SK-N-MC (cell line): ENCODE data around the gene NR5A2.

ENCODE experiments used
- DNase-seq: peaks from one replicate; pipeline ENCODE4 v3.0.0-alpha.2; 2011; ENCODE audit warnings: low read depth, low spot score
- H3K27ac ChIP-seq: fragments of 200-600 bp; sonication (generic); 2 replicates; pipeline ENCODE4 v1.5.1; 2016; ENCODE audit warnings: mixed run types
- H3K36me3 ChIP-seq: fragments of 200-600 bp; sonication (generic); 2 replicates; pipeline ENCODE4 v1.6.1; 2017; ENCODE audit warnings: antibody characterized with exemption, low read length, mixed read lengths; ENCODE audit not compliant: insufficient read depth
- H3K4me3 ChIP-seq: fragments of 200-600 bp; sonication (generic); 2 replicates; pipeline ENCODE4 v1.5.1; 2016
- H3K9ac ChIP-seq: fragments of 200-600 bp; sonication (generic); 2 replicates; pipeline ENCODE4 v1.8.0; 2017; ENCODE audit warnings: mixed run types, mixed read lengths; ENCODE audit not compliant: insufficient read length
- H3K9me3 ChIP-seq: fragments of 200-600 bp; sonication (generic); 2 replicates; pipeline ENCODE4 v1.6.1; 2017; ENCODE audit warnings: low read depth, mild to moderate bottlenecking, antibody characterized with exemption, low read length, moderate library complexity, mixed read lengths
- EZH2 ChIP-seq: fragments of 200-600 bp; sonication (generic); IDR thresholded peaks from one replicate; pipeline ENCODE4 v1.6.1; 2017; ENCODE audit warnings: antibody characterized with exemption
- FOXP2 ChIP-seq: optimal IDR thresholded peaks from 2 replicates; pipeline ENCODE3; 2011; ENCODE audit warnings: mild to moderate bottlenecking, moderate library complexity; ENCODE audit not compliant: insufficient read depth; ENCODE audit errors: extremely low read length, control extremely low read depth
- POLR2AphosphoS5 ChIP-seq: IDR thresholded peaks from 2 replicates; pipeline ENCODE4 v1.6.1; 2012; ENCODE audit warnings: mild to moderate bottlenecking, low read depth, low read length, borderline replicate concordance

Gene NR5A2

GRCh38 chr1:200033511-200034261 lies 6.2 kb downstream of the NR5A2 start:
- Histone ChIP-seq H3K36me3 (no peaks in the 10 kb centered on the region), H3K4me3 (no peak overlapping the region), H3K27ac (no peak overlapping the region), H3K9me3 (no peaks in the 10 kb centered on the region), H3K9ac (no peak overlapping the region)
- TF ChIP-seq EZH2 (no peak), POLR2AphosphoS5 (no peak), FOXP2 (no peak)
- DNase-seq = no peak

- Histone ChIP-seq H3K4me3 (no peak overlapping the region), H3K27ac (no peak overlapping the region), H3K9ac (no peak overlapping the region), H3K36me3 (no peaks in the 10 kb centered on the region), H3K9me3 (no peaks in the 10 kb centered on the region)
- no peak for DNase-seq
- TF ChIP-seq POLR2AphosphoS5 = no peak
- no peak for TF ChIP-seq EZH2
- TF ChIP-seq FOXP2 = no peak
Measured at GRCh38 chr1:200034262-200034557, 6.7 kb downstream of the NR5A2 start.

GRCh38 chr1:200034761-200035396 lies 7.4 kb downstream of the NR5A2 start:
- H3K4me3 ChIP-seq = no peak overlapping the region

GRCh38 chr1:200035397-200035955 lies 8.0 kb downstream of the NR5A2 start:
- no peak overlapping the region for H3K27ac ChIP-seq
- H3K9me3 ChIP-seq = no peaks in the 10 kb centered on the region
- no peaks in the 10 kb centered on the region for H3K36me3 ChIP-seq
- no peak for TF ChIP-seq POLR2AphosphoS5
- no peak for TF ChIP-seq FOXP2
- TF ChIP-seq EZH2 = no peak
- no peak overlapping the region for H3K9ac ChIP-seq
- no peak overlapping the region for H3K4me3 ChIP-seq
- DNase-seq = no peak

More at GRCh38 chr1:200034761-200035396, 7.4 kb downstream of the NR5A2 start:
- no peak for TF ChIP-seq FOXP2
- TF ChIP-seq POLR2AphosphoS5 = no peak
- no peak for TF ChIP-seq EZH2
- no peak for DNase-seq
- no peaks in the 10 kb centered on the region for H3K36me3 ChIP-seq
- H3K27ac ChIP-seq = no peak overlapping the region
- H3K9me3 ChIP-seq = no peaks in the 10 kb centered on the region
- no peak overlapping the region for H3K9ac ChIP-seq

GRCh38 chr1:200035956-200036618 lies 8.6 kb downstream of the NR5A2 start:
- H3K9me3 ChIP-seq = no peaks in the 10 kb centered on the region
- H3K36me3 ChIP-seq = no peaks in the 10 kb centered on the region
- no peak for DNase-seq
- H3K9ac ChIP-seq = no peak overlapping the region
- TF ChIP-seq EZH2 (no peak), FOXP2 (no peak), POLR2AphosphoS5 (no peak)
- no peak overlapping the region for H3K4me3 ChIP-seq
- no peak overlapping the region for H3K27ac ChIP-seq

GRCh38 chr1:200036619-200037270 lies 9.2 kb downstream of the NR5A2 start:
- Histone ChIP-seq H3K9ac (no peak overlapping the region), H3K4me3 (no peak overlapping the region), H3K27ac (no peak overlapping the region)

GRCh38 chr1:200037501-200037900 lies 10.0 kb downstream of the NR5A2 start:
- no peak overlapping the region for H3K4me3 ChIP-seq
- no peak overlapping the region for H3K27ac ChIP-seq
- DNase-seq = no peak
- H3K9me3 ChIP-seq = no peaks in the 10 kb centered on the region
- H3K36me3 ChIP-seq = no peaks in the 10 kb centered on the region
- H3K9ac ChIP-seq = no peak overlapping the region
- TF ChIP-seq FOXP2 (no peak), POLR2AphosphoS5 (no peak), EZH2 (no peak)

More at GRCh38 chr1:200036619-200037270, 9.2 kb downstream of the NR5A2 start:
- TF ChIP-seq FOXP2 = no peak
- no peak for TF ChIP-seq POLR2AphosphoS5
- TF ChIP-seq EZH2 = no peak
- H3K36me3 ChIP-seq = no peaks in the 10 kb centered on the region
- DNase-seq = no peak
- H3K9me3 ChIP-seq = no peaks in the 10 kb centered on the region

GRCh38 chr1:200037904-200038303 lies 10.4 kb downstream of the NR5A2 start:
- TF ChIP-seq FOXP2 (no peak), POLR2AphosphoS5 (no peak), EZH2 (no peak)
- no peak overlapping the region for H3K9ac ChIP-seq
- no peaks in the 10 kb centered on the region for H3K36me3 ChIP-seq
- H3K27ac ChIP-seq = no peak overlapping the region
- H3K4me3 ChIP-seq = no peak overlapping the region
- H3K9me3 ChIP-seq = no peaks in the 10 kb centered on the region
- no peak for DNase-seq
